SKM-1 treated with dmso at 0.1 percent for 144 hours (cell line): ENCODE results near the gene IGSF9B.
"Not testable (repeated sequence)": the region's sequence is repeated elsewhere in the genome, so short reads cannot be mapped to it uniquely, and the experiment has no call there.

ENCODE experiments used
- DNase-seq: peaks from one replicate; lab custom pipeline; 2025; ENCODE audit not compliant: unreplicated experiment; lab: John Stamatoyannopoulos, UW

The IGSF9B gene, protein sequence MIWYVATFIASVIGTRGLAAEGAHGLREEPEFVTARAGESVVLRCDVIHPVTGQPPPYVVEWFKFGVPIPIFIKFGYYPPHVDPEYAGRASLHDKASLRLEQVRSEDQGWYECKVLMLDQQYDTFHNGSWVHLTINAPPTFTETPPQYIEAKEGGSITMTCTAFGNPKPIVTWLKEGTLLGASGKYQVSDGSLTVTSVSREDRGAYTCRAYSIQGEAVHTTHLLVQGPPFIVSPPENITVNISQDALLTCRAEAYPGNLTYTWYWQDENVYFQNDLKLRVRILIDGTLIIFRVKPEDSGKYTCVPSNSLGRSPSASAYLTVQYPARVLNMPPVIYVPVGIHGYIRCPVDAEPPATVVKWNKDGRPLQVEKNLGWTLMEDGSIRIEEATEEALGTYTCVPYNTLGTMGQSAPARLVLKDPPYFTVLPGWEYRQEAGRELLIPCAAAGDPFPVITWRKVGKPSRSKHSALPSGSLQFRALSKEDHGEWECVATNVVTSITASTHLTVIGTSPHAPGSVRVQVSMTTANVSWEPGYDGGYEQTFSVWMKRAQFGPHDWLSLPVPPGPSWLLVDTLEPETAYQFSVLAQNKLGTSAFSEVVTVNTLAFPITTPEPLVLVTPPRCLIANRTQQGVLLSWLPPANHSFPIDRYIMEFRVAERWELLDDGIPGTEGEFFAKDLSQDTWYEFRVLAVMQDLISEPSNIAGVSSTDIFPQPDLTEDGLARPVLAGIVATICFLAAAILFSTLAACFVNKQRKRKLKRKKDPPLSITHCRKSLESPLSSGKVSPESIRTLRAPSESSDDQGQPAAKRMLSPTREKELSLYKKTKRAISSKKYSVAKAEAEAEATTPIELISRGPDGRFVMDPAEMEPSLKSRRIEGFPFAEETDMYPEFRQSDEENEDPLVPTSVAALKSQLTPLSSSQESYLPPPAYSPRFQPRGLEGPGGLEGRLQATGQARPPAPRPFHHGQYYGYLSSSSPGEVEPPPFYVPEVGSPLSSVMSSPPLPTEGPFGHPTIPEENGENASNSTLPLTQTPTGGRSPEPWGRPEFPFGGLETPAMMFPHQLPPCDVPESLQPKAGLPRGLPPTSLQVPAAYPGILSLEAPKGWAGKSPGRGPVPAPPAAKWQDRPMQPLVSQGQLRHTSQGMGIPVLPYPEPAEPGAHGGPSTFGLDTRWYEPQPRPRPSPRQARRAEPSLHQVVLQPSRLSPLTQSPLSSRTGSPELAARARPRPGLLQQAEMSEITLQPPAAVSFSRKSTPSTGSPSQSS (N-terminal part only)

DNA sequence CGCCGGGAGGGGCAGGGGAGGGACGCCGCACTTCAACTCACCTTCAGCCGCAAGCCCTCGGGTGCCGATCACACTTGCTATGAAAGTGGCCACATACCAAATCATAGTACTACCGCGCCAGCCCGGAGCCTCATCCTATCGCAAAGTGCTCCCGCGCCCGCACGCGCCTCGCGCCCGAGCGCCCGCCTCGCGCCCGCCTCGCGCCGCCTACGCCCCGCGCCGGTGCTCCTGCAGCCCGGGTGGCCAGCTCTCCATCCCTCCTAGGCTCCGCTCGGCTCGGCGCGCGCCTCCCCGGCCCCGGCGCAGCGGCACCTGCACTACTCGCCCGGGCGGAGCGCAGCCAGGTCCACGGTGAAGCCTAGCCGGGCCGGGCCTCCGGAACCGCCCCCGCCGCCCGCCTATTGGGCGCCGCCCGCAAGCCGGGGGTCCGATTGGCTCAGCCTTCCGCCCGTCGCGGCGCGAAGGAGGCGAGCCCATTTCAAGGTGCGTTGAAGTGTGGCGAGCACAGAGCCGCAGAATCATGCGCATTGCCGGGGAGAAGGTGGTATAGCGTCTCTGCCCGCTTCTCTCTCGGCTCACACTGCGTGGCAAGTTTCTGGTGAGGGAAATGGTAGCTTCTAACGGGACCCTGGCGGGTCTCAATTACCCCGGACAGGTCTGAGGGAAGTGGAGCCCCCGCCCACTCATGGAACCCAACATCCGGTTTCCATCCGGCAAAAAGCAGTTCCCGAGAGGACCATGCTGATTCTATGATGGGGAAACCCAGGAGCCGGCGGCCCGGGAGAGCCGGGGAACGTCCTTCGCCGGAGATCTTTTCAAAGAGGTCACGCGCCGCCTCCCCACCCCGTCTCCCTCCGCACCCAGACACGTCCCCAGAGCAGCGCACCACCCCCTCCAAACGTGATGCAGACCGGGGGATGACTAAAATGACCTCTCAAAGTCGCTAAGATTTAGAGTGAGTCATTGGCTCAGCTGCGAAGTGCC, at the start of gene IGSF9B:
Gene IGSF9B, minus strand, starts transcription at position 319 of the 984 bp plus-strand sequence. Its CDS starts 214 bp downstream, at position 105.
- DNase-seq: no peak

- no peak for DNase-seq
Measured at GRCh38 chr11:134004496-134005172, 47.9 kb upstream of the IGSF9B start.

GRCh38 chr11:134003792-134004495, 47.2 kb upstream of the IGSF9B start:
- DNase-seq: no peak

DNA sequence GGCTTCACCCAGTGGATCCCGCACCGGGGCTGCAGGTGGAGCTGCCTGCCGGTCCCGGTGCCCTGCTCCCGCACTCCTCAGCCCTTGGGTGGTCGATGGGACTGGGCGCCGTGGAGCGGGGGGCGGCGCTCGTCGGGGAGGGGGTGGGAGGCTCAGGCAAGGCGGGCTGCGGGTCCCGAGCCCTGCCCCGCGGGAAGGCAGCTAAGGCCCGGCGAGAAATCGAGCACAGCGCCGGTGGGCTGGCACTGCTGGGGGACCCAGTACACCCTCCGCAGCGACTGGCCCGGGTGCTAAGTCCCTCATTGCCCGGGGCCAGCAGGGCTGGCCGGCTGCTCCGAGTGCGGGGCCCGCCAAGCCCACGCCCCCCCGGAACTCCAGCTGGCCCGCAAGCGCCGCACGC, 46.1 kb upstream of the IGSF9B start:
- not testable (repeated sequence) for DNase-seq

DNA sequence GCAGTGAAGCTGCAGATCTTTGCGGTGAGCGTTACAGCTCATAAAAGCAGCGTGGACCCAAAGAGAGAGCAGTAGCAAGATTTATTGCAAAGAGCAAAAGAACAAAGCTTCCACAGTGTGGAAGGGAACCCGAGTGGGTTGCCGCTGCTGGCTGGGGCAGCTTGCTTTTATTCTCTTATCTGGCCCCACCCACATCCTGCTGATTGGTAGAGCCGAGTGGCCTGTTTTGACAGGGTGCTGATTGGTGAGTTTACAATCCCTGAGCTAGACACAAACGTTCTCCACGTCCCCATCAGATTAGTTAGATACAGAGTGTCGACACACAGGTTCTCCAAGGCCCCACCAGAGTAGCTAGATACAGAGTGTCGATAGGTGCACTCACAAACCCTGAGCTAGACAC, 45.6 kb upstream of the IGSF9B start:
- not testable (repeated sequence) for DNase-seq

GRCh38 chr11:134001596-134001995, 44.8 kb upstream of the IGSF9B start:
- DNase-seq: no peak

DNA sequence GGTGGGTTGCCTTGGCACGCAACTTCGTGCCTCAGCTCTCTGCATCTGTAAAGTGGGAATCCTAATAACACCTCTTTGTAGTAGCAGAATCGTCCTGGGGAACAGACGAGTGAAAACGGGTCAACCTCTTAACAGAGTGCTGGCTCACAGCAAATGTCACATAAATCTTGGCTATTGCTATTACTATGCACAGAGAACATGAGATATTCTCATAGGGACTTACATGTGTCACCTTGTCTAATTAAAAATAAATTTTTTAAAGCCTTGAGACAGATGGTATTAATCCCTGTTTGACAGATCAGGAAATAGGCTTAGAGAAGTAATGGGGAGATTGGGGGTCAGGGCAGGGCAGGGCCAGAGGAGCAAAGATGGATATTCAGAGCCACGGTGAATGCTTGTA, 44.3 kb upstream of the IGSF9B start:
- DNase-seq: no peak

- DNase-seq: no peak
Measured at GRCh38 chr11:133999355-133999754, 42.6 kb upstream of the IGSF9B start.

GRCh38 chr11:133997554-133997953, 40.8 kb upstream of the IGSF9B start:
- DNase-seq: no peak

DNA sequence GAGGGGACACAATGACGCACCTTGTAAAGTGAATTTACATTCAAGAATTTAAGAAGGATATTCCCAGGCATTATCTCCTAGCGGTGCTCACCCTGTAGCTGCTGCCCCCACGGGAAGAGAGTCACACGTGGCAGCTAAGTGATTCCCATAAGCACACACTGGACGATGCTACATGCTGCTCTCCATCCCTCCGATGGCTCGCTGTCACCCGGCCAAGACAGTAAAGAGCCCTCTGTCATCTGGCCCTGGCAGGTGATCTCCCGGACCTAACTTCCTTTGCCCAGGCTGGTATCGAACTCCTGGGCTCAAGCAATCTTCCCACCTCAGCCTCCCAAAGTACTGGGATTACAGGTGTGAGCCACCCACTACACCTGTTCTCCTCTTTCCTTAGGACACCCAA, 39.9 kb upstream of the IGSF9B start:
- DNase-seq: no peak

GRCh38 chr11:133995066-133995465, 38.3 kb upstream of the IGSF9B start:
- DNase-seq: no peak

DNA sequence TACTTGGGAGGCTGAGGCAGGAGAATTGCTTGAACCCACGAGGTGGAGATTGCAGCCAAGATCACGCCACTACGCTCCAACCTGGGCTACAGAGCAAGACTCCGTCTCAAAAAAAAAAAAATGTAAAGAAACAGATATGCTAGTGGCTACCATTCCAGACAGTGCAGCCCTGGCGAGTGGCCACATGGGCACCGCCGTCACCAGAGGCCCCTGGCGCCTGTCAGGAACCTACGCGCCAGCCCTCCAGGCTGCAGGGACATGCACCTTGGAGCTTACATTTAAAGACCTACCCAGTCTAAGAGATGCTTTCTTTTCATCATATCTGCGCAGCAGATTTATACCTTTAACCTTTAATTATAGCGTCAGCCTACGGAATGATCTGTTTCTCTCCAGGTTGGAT, 37.2 kb upstream of the IGSF9B start:
- DNase-seq: no peak

- DNase-seq: no peak
Measured at GRCh38 chr11:133993107-133993506, 36.3 kb upstream of the IGSF9B start.

- no peak for DNase-seq
Measured at GRCh38 chr11:133992121-133992520, 35.4 kb upstream of the IGSF9B start.

DNA sequence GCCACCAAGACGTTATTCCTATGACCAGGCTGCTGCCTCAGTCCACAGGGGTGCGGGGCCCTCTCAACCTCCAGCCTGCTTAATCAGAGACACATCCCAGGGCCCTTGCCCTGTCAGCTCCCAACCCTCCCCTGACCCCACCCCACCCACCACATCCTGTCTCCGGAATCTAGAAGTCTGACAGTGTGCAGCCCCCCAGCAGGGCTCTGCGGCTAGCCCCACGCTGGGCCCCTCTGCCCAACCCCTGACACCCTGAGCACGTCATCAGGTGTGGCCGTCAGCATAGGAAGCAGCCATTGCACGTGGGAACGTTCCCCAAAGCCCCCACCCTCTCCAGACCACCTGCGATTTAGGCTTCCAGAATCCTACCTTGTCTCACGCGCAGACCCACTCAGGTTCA, 34.3 kb upstream of the IGSF9B start:
- DNase-seq: no peak

GRCh38 chr11:133990501-133990900, 33.7 kb upstream of the IGSF9B start:
- no peak for DNase-seq

DNA sequence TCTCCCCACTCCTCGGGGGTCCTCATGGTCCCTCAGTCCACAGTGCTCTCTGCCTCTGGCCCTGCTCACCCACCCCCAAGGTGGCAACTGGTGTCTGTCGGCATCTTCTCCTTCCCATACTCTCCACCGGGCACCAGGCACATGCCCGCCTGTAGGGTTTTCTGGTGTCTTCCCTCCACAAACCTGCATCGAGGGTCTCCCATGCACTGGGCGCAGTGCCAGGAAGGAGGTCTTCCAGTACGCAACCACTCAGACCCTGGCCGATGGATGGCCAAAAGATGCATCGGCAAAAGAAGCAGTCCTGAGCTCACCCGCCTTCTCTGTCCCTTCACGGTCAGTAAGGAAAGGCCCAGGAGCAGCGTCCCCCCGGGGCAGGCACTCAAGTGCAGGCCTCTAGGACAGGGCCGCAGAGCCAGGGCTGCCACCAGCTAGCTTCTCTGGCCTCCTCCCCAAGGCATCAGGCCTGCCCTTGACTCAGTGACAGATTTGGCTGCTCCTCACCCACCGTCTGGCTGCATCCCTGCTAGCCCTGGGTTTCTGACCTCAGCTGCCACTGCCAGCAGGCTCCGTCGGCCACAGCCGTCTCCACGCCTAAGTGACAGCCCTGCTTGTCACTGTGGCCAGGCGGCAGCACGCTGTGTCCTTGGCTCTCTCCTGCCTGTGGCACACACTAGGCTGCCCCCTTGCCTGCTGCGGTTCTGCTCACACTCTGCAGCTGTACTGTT, 32.1 kb upstream of the IGSF9B start:
- DNase-seq: no peak

DNA sequence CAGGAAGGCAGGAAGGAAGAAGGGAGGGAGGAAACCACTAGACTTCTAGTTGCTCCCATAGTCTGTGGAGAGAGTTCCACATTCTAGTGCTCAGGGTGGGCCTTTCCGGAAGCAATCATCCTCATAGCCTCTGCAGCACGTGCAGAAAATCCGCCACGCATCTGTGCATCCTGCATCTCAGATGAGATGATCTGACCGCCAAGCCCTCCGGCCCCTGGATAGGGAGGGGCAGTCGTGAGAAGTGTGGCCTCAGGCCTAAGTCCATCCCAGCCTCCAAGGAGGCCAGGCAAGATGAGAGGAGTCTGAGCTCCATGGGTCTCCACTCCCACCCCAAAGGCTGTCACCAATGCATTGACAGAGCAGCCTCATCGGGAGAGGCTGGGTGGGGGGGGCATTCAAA, 30.4 kb upstream of the IGSF9B start:
- no peak for DNase-seq
